PC-3 (cell line): ENCODE data around the gene TM9SF4. TPM values are rescaled to one million over a fixed set of nuclear protein-coding genes. Genes with fewer than 3 reads are reported as not detected.

Source experiments
- ATAC-seq: fragments of 200-7000 bp; cut with Tn5 transposase; 2 replicates; pipeline ENCODE4 v1.9.1; 2020; ENCODE audit warnings: mild to moderate bottlenecking, moderate library complexity
- BruUV-seq: library from RNA; stranded (reverse); fragments of 400-500 nt; replicated peaks from 2 replicates; lab custom pipeline; 2021; lab: Mats Ljungman, UMichigan
- CTCF ChIA-PET: fragments of 300-600 bp; sonication (Branson Sonifier 250); formaldehyde crosslinking; loops from one replicate; lab custom pipeline; 2022; ENCODE audit warnings: antibody characterized with exemption; lab: Charles Lee
- POLR2A ChIA-PET: fragments of 300-600 bp; sonication (Branson Sonifier 250); formaldehyde crosslinking; loops from one replicate; lab custom pipeline; 2022; ENCODE audit warnings: antibody characterized with exemption; ENCODE audit not compliant: unreplicated experiment; lab: Charles Lee
- DNase-seq: peaks from one replicate; pipeline ENCODE4 v3.0.0-alpha.2; 2015
- H2AFZ ChIP-seq: fragments of 300-600 bp; sonication (generic); 2 replicates; pipeline ENCODE4 v1.6.0; 2016; ENCODE audit warnings: antibody characterized with exemption, low read length
- H3F3A ChIP-seq: fragments of 300-600 bp; sonication (generic); one replicate; pipeline ENCODE4 v1.6.0; 2017; ENCODE audit warnings: antibody characterized with exemption, low read length, control low read depth, mild to moderate bottlenecking; ENCODE audit not compliant: unreplicated experiment
- H3K27ac ChIP-seq: fragments of 300-600 bp; sonication (generic); 2 replicates; pipeline ENCODE4 v1.5.1; 2016; ENCODE audit warnings: mild to moderate bottlenecking, low read length
- H3K27me3 ChIP-seq: fragments of 300-600 bp; sonication (generic); 2 replicates; pipeline ENCODE4 v1.6.1; 2016; ENCODE audit warnings: low read length, mixed read lengths
- H3K36me3 ChIP-seq: fragments of 300-600 bp; sonication (generic); 2 replicates; pipeline ENCODE4 v1.6.1; 2016; ENCODE audit warnings: low read depth, mixed run types, low read length, mixed read lengths
- H3K4me1 ChIP-seq: fragments of 300-600 bp; sonication (generic); 2 replicates; pipeline ENCODE4 v1.5.1; 2016; ENCODE audit warnings: low read length; ENCODE audit not compliant: insufficient read depth
- H3K4me2 ChIP-seq: fragments of 300-600 bp; sonication (generic); 2 replicates; pipeline ENCODE4 v1.6.0; 2016; ENCODE audit warnings: low read length
- H3K4me3 ChIP-seq: fragments of 300-600 bp; sonication (generic); 2 replicates; pipeline ENCODE4 v1.5.1; 2016; ENCODE audit warnings: mild to moderate bottlenecking, low read length, mixed read lengths
- H3K79me2 ChIP-seq: fragments of 300-600 bp; sonication (generic); 2 replicates; pipeline ENCODE4 v1.6.1; 2017; ENCODE audit warnings: low read length, mixed read lengths
- H3K9ac ChIP-seq: fragments of 300-600 bp; sonication (generic); 2 replicates; pipeline ENCODE4 v1.6.0; 2016; ENCODE audit warnings: mild to moderate bottlenecking, low read length
- H3K9me2 ChIP-seq: fragments of 300-600 bp; sonication (generic); replicated peaks from 2 replicates; pipeline ENCODE4 v1.6.1; 2016; ENCODE audit warnings: mixed run types, low read length, mixed read lengths
- H3K9me3 ChIP-seq: fragments of 300-600 bp; sonication (generic); 2 replicates; pipeline ENCODE4 v1.6.1; 2016; ENCODE audit warnings: low read length, mixed read lengths
- H4K20me1 ChIP-seq: fragments of 300-600 bp; sonication (generic); 2 replicates; pipeline ENCODE4 v1.6.1; 2016; ENCODE audit warnings: low read length, mixed read lengths
- CTCF ChIP-seq: fragments of 300-600 bp; sonication (generic); conservative IDR thresholded peaks from 2 replicates; pipeline ENCODE4 v1.5.1; 2017; ENCODE audit warnings: antibody characterized with exemption, low read depth, mild to moderate bottlenecking, low read length
- EZH2 ChIP-seq: fragments of 300-600 bp; sonication (generic); IDR thresholded peaks from one replicate; pipeline ENCODE4 v1.6.1; 2017; ENCODE audit warnings: antibody characterized with exemption, mild to moderate bottlenecking, low read length; ENCODE audit not compliant: unreplicated experiment
- EZH2phosphoT487 ChIP-seq: fragments of 300-600 bp; sonication (generic); IDR thresholded peaks from 2 replicates; pipeline ENCODE4 v1.6.1; 2018; ENCODE audit warnings: mild to moderate bottlenecking, antibody characterized with exemption, low read length, borderline replicate concordance
- intact Hi-C: fragments of 100-400 bp; cut with micrococcal nuclease; formaldehyde crosslinking; loops from 2 replicates; pipeline ENCODE4 v1.9.0; 2023
- total RNA-seq: library from RNA; depleted of rRNA; stranded (reverse); fragments of >200 nt; gene quantifications from 2 replicates; pipeline ENCODE4 v1.2.3, GENCODE V29; 2014

TM9SF4 gene
- total RNA-seq, 1 experiment from 2014 or later, result 32.6 TPM

DNA sequence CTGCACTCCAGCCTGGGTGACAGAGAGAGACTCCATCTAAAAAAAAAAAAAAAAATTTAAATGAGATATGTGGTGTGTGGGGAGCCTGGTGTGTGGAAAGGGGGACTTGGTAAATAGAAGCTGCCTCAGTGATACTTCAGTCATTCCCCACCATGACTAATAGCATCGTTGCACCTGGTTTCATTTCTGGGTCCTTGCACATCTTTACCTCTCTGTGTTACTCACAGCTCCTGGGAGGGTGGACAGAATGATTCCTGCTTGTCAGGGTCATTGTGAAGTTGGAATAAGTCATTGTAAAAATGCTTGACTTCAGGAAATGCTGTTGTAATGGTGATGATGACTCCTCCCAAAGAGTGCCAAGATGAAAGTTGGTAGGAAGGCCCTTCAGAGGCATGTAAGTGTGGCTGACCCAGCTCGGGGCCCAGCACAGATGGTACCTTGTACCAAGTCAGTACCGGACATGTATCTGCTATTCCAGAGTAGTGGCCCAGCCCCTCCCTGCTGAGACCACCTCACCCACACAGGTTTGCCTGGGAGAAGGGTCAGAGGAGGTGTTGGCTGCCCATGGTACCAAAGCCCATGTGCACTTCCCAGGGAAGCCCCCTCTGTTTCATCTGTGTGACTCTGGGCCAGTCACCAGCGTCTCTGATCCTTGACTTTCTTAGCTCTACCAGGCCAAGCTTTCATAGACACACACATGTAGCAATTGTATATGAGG lies 49.6 kb downstream of the TM9SF4 start:
- no peak for DNase-seq
- no peak overlapping the region for H3K4me3 ChIP-seq
- TF ChIP-seq CTCF (no peak), EZH2 (no peak), EZH2phosphoT487 (no peak)
- intact Hi-C loops, result no loop called here
- no peaks in the 10 kb centered on the region for H4K20me1 ChIP-seq
- POLR2A ChIA-PET, result no interaction called here
- BruUV-seq, result no TSS peak
- H3K27ac ChIP-seq, result no peak overlapping the region
- peaks cover 13% of the 10 kb centered on the region for H3K4me1 ChIP-seq
- H3K27me3 ChIP-seq, result no peaks in the 10 kb centered on the region
- no peak for ATAC-seq
- H2AFZ ChIP-seq, result no peak overlapping the region
- H3K9me3 ChIP-seq, result no peaks in the 10 kb centered on the region
- CTCF ChIA-PET, result no interaction called here
- no peak overlapping the region for H3K4me2 ChIP-seq
- no peaks in the 10 kb centered on the region for H3K9me2 ChIP-seq
- H3K36me3 ChIP-seq, result peaks cover 42% of the 10 kb centered on the region
- no peak overlapping the region for H3K9ac ChIP-seq
- no peaks in the 10 kb centered on the region for H3F3A ChIP-seq
- no peaks in the 10 kb centered on the region for H3K79me2 ChIP-seq

DNA sequence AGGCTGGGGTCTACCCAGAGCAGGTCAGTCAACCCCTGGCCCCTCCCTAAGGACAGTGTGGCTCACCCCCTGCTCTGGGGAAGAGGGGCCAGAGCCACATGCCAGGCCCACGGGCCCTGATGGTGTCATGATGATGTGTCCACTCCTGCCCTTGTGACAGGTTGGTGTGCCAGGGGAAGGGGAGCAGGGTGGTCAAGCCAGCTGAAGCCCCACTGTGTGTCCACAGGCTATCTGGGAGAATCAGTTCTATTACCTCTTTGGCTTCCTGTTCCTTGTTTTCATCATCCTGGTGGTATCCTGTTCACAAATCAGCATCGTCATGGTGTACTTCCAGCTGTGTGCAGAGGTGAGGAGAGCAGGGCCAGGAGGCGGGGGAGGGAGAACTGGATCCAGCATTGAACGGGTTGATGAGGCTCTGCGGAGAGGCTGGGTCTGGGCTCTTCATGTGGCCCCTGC lies 50.3 kb downstream of the TM9SF4 start:
- POLR2A ChIA-PET, result no interaction called here
- H3K27ac ChIP-seq, result no peak overlapping the region
- no peaks in the 10 kb centered on the region for H4K20me1 ChIP-seq
- H3K36me3 ChIP-seq, result peaks cover 47% of the 10 kb centered on the region
- H3K9ac ChIP-seq, result no peak overlapping the region
- DNase-seq (no peak), ATAC-seq (no peak)
- H2AFZ ChIP-seq, result no peak overlapping the region
- no peak overlapping the region for H3K4me2 ChIP-seq
- no peak for TF ChIP-seq EZH2
- no peak for TF ChIP-seq CTCF
- TF ChIP-seq EZH2phosphoT487, result no peak
- BruUV-seq, result no TSS peak
- intact Hi-C loops, result no loop called here
- no peaks in the 10 kb centered on the region for H3F3A ChIP-seq
- no peaks in the 10 kb centered on the region for H3K79me2 ChIP-seq
- H3K9me2 ChIP-seq, result no peaks in the 10 kb centered on the region
- no peaks in the 10 kb centered on the region for H3K27me3 ChIP-seq
- peaks cover 10% of the 10 kb centered on the region for H3K4me1 ChIP-seq
- no peak overlapping the region for H3K4me3 ChIP-seq
- CTCF ChIA-PET, result no interaction called here
- H3K9me3 ChIP-seq, result no peaks in the 10 kb centered on the region

- Histone ChIP-seq H3K9ac (no peak overlapping the region), H3K27ac (no peak overlapping the region), H3K27me3 (no peaks in the 10 kb centered on the region), H3K4me2 (no peak overlapping the region), H3K36me3 (peaks cover 47% of the 10 kb centered on the region), H4K20me1 (no peaks in the 10 kb centered on the region), H3K4me1 (peaks cover 5% of the 10 kb centered on the region), H3K79me2 (no peaks in the 10 kb centered on the region), H3K9me2 (no peaks in the 10 kb centered on the region), H3K4me3 (no peak overlapping the region), H2AFZ (no peak overlapping the region), H3F3A (no peaks in the 10 kb centered on the region), H3K9me3 (no peaks in the 10 kb centered on the region)
- CTCF ChIA-PET, result no interaction called here
- intact Hi-C loops, result no loop called here
- no peak for DNase-seq
- BruUV-seq, result no TSS peak
- TF ChIP-seq CTCF, result no peak
- no peak for TF ChIP-seq EZH2
- no peak for TF ChIP-seq EZH2phosphoT487
- POLR2A ChIA-PET, result no interaction called here
- no peak for ATAC-seq
Measured at GRCh38 chr20:32160341-32160740, 50.8 kb downstream of the TM9SF4 start.
